Heart left ventricle (tissue), 16 donors: ENCODE measurements around the gene CACNA1E. TPM values are rescaled to one million over a fixed set of nuclear protein-coding genes. Genes with fewer than 3 reads are reported as not detected.
A peak's percentile ranks its signal among the peaks of the same experiment; 100 is the strongest.

Experiments
- ATAC-seq, 4 donors: fragments of 200-7000 bp; cut with Tn5 transposase; one replicate each; pipeline ENCODE4 v1.9.1; 2020 to 2022; ENCODE audit warnings: moderate library complexity in 4 of 4, mild to moderate bottlenecking in 3 of 4, moderate number of reproducible peaks in 1 of 4
- DNase-seq, 5 donors: peaks; one replicate each; pipeline ENCODE4 v3.0.0-alpha.2; 2020
- H3K27ac ChIP-seq, 12 donors: fragments of 200-600 bp; sonication (generic) in 4 of 12; one replicate each; pipeline versions ENCODE4 v1.5.0 to v1.8.0; 2016 to 2022; ENCODE audit warnings: mild to moderate bottlenecking in 2 of 12
- H3K27me3 ChIP-seq, 9 donors: fragments of 200-600 bp; sonication (generic) in 2 of 9; one replicate each; pipeline versions ENCODE4 v1.5.1 to v1.8.0; 2016 to 2022; ENCODE audit warnings: mild to moderate bottlenecking in 3 of 9
- H3K36me3 ChIP-seq, 9 donors: fragments of 200-600 bp; sonication (generic) in 2 of 9; one replicate each; pipeline versions ENCODE4 v1.5.0 to v1.8.0; 2018 to 2022; ENCODE audit warnings: mild to moderate bottlenecking in 2 of 9
- H3K4me1 ChIP-seq, 12 donors: fragments of 200-600 bp; sonication (generic) in 4 of 12; one replicate each; pipeline versions ENCODE4 v1.5.0 to v1.8.0; 2016 to 2022; ENCODE audit warnings: mild to moderate bottlenecking in 3 of 12
- H3K4me3 ChIP-seq, 12 donors: fragments of 200-600 bp; sonication (generic) in 4 of 12; one replicate each; pipeline versions ENCODE4 v1.5.0 to v1.8.0; 2017 to 2022; ENCODE audit warnings: mild to moderate bottlenecking in 9 of 12, moderate library complexity in 4 of 12
- H3K9me3 ChIP-seq, 12 donors: fragments of 200-600 bp; sonication (generic) in 4 of 12; one replicate each; pipeline versions ENCODE4 v1.5.0 to v1.8.0; 2016 to 2022; ENCODE audit warnings: mild to moderate bottlenecking in 1 of 12
- POLR2A ChIP-seq, 2 donors: fragments of 450-650 bp; IDR thresholded peaks; one replicate each; pipeline ENCODE4 v1.6.1; 2017; ENCODE audit warnings: antibody characterized with exemption in 2 of 2, mild to moderate bottlenecking in 2 of 2, moderate library complexity in 2 of 2
- WGBS, 4 donors: extraction: QIAGEN DNeasy Blood & Tissue Kit in 2 of 4; methylation state at CpG; one replicate each; pipeline versions ENCODE4 v1.1.5 to v1.1.7; 2013 to 2018; 5-methylcytosine and 5-hydroxymethylcytosine counted together
- intact Hi-C, 10 donors: fragments of 100-400 bp; cut with DNase I; formaldehyde crosslinking; loops; one replicate each; pipeline versions ENCODE4 v1.11.1 to v1.14.2; 2022
- polyA plus RNA-seq, 2 donors: library from polyadenylated mRNA; stranded (reverse); fragments of 200-250 nt; gene quantifications; one replicate each; pipeline ENCODE4 v1.2.3, GENCODE V29; 2013
- total RNA-seq, 9 donors: library from RNA; depleted of rRNA in 2 of 9; stranded (reverse); fragments of >200 nt in 2 of 9; fragmentation: NEBNext Ultra II Directional in 3 of 9; extraction: Animal tissue kit (Norgen Biotek cat#: 25700) in 3 of 9; gene quantifications; one replicate each; pipeline versions ENCODE4 v1.1.0 to v1.2.4, GENCODE V29; 2016 to 2023
- TF ChIP-seq, protein P1 (sequence below), 12 donors: fragments of 200-600 bp; sonication (generic) in 4 of 12; IDR thresholded peaks; one replicate each; pipeline versions ENCODE4 v1.5.0 to v1.8.0; 2018 to 2022; ENCODE audit warnings: antibody characterized with exemption in 12 of 12, mild to moderate bottlenecking in 5 of 12
- donor health status: ischemic (EF 13 %, LVEDD 7.1; RV severe dilation, severe dysfunction).
- donor health status: healthy with polysubstance abuse.
- donor health status: DM: no; HTN: yes; CAD: no.
- donor health status: DM: no; HTN: no; CAD: no.
- donor health status: ischemic (EF 25% LVEDD 6.9; RV normal size, moderate dysfunction).
- donor health status: ischemic (EF 25% LVEDD 5.7; RV mildly dilated, moderate dysfunction).
- donor health status: healthy.
- donor health status: DM: yes; HTN: yes; CAD: no.
- donor health status: ischemic (EF 35%, LVEDD 5.7; RV mildly dilated, moderate dysfunction).
- donor health status: nonischemic (EF 11% LVEDD 7.7; RV severe dilation, severe dysfunction).
- donor health status: DM: yes; HTN: yes; CAD: no.
- donor health status: PGD.
- donor health status: ischemic (EF 29% LVEDD 5.4; RV normal size, mild dysfunction).
- donor health status: nonischemic (EF 23%, LVEDD 6.1; RV moderate dilation, normal function).

The CACNA1E gene
- total and polyA plus RNA-seq, 11 donors: 0.02 to 1.9 (median 0.10) TPM

- Histone ChIP-seq H3K36me3 (no peaks in the 10 kb centered on the region), H3K27me3 (peaks cover 0 to 27% (median 0%) of the 10 kb centered on the region in 9 donors), H3K27ac (peak overlapping the region in 1 of 12 donors; percentile 20), H3K4me1 (peaks cover 0 to 25% (median 0%) of the 10 kb centered on the region in 12 donors), H3K9me3 (no peaks in the 10 kb centered on the region), H3K4me3 (no peak overlapping the region)
- intact Hi-C loops: no loop called here
- DNase-seq (no peak), ATAC-seq (no peak)
- TF ChIP-seq, protein P1, sequence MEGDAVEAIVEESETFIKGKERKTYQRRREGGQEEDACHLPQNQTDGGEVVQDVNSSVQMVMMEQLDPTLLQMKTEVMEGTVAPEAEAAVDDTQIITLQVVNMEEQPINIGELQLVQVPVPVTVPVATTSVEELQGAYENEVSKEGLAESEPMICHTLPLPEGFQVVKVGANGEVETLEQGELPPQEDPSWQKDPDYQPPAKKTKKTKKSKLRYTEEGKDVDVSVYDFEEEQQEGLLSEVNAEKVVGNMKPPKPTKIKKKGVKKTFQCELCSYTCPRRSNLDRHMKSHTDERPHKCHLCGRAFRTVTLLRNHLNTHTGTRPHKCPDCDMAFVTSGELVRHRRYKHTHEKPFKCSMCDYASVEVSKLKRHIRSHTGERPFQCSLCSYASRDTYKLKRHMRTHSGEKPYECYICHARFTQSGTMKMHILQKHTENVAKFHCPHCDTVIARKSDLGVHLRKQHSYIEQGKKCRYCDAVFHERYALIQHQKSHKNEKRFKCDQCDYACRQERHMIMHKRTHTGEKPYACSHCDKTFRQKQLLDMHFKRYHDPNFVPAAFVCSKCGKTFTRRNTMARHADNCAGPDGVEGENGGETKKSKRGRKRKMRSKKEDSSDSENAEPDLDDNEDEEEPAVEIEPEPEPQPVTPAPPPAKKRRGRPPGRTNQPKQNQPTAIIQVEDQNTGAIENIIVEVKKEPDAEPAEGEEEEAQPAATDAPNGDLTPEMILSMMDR (IDR thresholded peaks at IDR 0.05): peak in 8 of 12 donors; percentile 10 to 35 (median 20)
- TF ChIP-seq POLR2A (IDR thresholded peaks at IDR 0.05): no peak
- 68 to 72% (median 70%) methylated on average over 4 of the region's 4 CpGs for WGBS, 4 donors
Observed at GRCh38 chr1:181504399-181504842, 21.1 kb downstream of the CACNA1E start.

- H3K4me1 ChIP-seq: peaks cover 0 to 25% (median 0%) of the 10 kb centered on the region in 12 donors
- no peak for ATAC-seq
Observed at GRCh38 chr1:181506563-181507353, 23.4 kb downstream of the CACNA1E start.

DNA sequence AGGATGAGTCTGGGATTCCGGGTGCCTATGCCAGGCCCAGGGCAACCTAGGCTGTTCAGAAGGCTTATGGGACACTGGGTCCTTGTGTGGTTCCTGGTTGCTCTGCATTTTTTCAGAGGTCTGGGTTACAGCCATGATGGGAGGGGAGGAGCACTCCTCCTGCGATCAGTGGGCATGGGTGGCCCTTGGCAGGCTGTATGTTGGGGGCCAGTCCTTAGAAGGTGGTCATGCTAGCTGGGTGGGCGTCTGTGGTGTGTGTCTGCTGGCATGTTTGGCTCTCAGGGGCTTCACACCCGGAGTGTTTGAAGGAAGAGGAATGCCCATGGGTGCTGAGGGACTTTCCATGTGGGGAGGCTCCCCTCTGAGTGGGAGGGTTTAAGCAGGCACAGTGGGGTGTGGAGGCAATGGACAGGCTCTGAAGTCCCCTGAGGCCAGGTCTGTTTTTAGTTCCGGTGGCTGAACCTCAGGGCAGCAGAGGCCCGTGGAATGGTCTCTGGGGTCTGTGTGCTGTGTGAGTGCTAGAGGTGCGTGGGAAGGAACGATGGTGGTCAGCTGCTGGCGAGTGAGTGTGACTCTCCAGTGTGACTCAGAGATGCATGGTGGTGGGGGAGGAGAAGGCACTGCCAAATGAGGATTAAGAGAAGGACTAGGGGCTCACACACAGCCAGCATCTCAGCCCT is 25.3 kb downstream of the CACNA1E start:
- no peak overlapping the region for H3K27ac ChIP-seq
- H3K27me3 ChIP-seq: peaks cover 0 to 33% (median 3%) of the 10 kb centered on the region in 9 donors
- DNase-seq (no peak), ATAC-seq (no peak)
- H3K4me1 ChIP-seq: peaks cover 0 to 16% (median 0%) of the 10 kb centered on the region in 12 donors
- intact Hi-C loops: no loop called here
- H3K4me3 ChIP-seq: no peak overlapping the region
- TF ChIP-seq POLR2A (IDR thresholded peaks at IDR 0.05): no peak
- TF ChIP-seq, protein P1 (IDR thresholded peaks at IDR 0.05): no peak
- no peaks in the 10 kb centered on the region for H3K36me3 ChIP-seq
- H3K9me3 ChIP-seq: no peaks in the 10 kb centered on the region
- WGBS, 4 donors: 62 to 80% (median 71%) methylated on average over 8 to 9 of the region's 9 CpGs

More at GRCh38 chr1:181506563-181507353, 23.4 kb downstream of the CACNA1E start:
- peaks cover 0 to 32% (median 3%) of the 10 kb centered on the region in 9 donors for H3K27me3 ChIP-seq
- no peak overlapping the region for H3K4me3 ChIP-seq
- TF ChIP-seq, protein P1 (IDR thresholded peaks at IDR 0.05): no peak
- TF ChIP-seq POLR2A (IDR thresholded peaks at IDR 0.05): no peak
- WGBS, 4 donors: 84 to 91% (median 88%) methylated on average over 5 of the region's 5 CpGs
- intact Hi-C loops: no loop called here
- no peaks in the 10 kb centered on the region for H3K9me3 ChIP-seq
- H3K27ac ChIP-seq: no peak overlapping the region
- H3K36me3 ChIP-seq: no peaks in the 10 kb centered on the region
- DNase-seq: no peak

DNA sequence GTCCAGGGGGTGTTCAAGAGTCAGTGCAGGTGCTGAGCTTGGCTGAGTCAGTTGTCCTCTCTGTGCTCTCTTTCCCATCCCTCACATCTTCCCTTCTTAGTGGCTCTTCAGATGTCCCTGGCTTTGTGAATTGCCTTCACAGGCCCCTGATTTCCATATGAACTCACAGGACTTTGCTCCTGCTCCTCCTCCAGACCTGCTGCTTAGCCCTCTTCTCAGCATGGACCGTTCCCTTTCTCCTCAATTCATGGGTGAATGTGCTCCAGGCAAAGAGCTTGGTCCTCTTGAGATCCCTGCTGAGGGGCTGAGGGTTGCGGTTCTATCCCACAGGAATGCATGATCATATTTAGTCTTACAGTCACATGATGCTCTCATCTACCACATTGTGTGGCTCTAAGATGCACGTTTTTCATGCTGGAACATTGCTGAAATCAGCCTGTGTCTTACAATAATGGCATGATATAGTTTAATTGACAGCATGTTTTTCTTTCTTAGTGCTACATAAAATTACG is 30.5 kb downstream of the CACNA1E start:
- H3K9me3 ChIP-seq: no peaks in the 10 kb centered on the region
- ATAC-seq: no peak
- no peaks in the 10 kb centered on the region for H3K36me3 ChIP-seq
- H3K27me3 ChIP-seq: peaks cover 0 to 33% (median 3%) of the 10 kb centered on the region in 9 donors
- no peak overlapping the region for H3K4me3 ChIP-seq
- no peak for DNase-seq
- no peak overlapping the region for H3K27ac ChIP-seq
- TF ChIP-seq, protein P1 (IDR thresholded peaks at IDR 0.05): no peak
- TF ChIP-seq POLR2A (IDR thresholded peaks at IDR 0.05): no peak
- intact Hi-C loops: no loop called here
- peaks cover 0 to 4% (median 0%) of the 10 kb centered on the region in 12 donors for H3K4me1 ChIP-seq
- 61 to 68% (median 63%) methylated on average over 4 of the region's 4 CpGs for WGBS, 4 donors
